HG02571 (cell line): Measurements from ENCODE around the gene GP5.

Source experiments
- ATAC-seq: cut with Tn5 transposase; IDR thresholded peaks from one replicate; pipeline ENCODE4 v1.9.1; 2021; ENCODE audit warnings: mild to moderate bottlenecking, moderate library complexity; ENCODE audit not compliant: unreplicated experiment

The GP5 gene

DNA sequence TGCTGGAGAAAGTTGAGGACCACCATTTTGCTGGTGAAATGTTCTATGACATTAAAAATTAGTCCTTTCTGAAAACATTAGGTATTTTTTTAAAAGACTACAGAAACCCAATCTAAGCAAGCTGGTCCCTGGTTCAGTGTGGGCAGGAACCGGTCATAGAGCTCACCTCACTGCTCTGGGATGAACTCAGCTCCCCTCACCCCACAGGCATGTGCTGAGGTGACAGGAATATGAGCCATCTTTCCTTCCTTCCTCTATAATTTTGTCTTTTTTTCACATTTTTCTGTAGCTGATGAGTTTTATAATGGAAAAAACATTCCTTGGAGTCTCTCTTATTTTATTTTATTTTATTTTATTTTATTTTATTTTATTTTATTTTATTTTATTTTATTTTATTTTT, 21.4 kb downstream of the GP5 start:
- no peak for ATAC-seq

DNA sequence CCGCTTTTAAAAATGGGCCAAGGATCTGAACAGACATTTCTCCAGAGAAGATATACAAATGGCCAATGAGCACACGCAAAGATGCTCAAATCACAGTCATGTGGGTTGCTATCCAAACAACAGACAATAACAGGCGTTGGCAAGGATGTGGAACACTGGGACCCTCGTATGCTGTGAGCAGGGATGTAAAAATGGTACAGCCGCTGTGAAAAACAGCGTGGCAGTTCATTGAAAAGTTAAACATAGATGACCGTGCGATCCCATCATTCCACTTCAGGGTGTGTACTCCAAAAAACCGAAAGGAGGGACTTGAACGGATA, 22.9 kb downstream of the GP5 start:
- no peak for ATAC-seq

DNA sequence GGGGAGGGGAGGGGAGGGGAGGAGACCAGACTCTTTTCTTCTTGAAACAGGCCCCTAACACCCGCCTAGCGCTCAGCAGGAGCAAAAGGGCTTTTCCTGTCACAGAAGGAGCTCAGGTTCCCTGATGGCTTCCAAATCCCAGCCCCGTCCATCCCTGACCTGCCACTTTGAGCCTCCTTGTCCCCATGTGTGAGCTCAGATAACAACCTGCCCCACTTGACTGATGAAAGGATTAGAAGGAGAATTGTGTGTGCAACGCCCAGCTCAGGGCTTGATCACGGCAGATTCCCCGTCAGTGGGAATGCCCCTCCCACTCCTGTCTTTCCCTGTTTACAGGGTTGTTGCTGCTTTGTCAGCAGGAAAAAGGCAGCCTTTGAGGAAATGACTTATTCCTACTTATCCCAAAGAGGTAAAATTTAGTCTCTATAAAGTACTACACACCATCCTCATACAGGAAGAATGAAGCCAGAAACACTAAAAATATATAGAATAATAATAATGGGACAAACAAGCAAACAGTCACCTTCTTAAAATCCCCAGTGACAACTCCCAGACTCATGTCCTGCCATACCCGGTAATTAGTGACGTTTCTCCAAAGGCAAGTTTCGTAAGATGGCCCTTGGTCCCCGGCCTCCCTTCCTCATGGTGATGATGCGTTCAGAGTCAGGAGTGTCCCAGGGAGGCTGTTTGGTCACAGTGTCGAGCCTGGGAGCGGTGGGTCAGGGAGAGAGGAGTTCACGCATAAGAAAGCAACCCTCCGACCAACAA, 23.4 kb downstream of the GP5 start:
- ATAC-seq: no peak

DNA sequence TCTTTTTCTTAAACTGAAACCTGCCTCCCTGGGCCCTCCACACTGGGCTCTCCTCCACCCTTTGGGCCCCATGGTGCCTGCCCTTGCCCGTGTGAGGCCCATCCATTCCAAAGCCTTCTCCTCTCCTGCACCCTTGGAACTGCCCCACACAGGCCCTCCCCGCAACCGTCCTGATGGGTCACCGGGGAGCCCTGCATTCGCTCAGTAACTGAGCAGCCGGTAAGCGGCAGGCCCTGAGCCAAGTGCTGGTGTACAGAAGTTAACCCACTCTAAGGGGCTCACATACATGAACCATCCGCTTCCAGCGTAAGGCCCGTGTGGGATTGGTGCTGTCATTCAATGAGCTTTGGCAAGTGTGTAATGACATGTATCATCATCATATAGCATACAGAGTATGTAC, 24.1 kb downstream of the GP5 start:
- no peak for ATAC-seq

DNA sequence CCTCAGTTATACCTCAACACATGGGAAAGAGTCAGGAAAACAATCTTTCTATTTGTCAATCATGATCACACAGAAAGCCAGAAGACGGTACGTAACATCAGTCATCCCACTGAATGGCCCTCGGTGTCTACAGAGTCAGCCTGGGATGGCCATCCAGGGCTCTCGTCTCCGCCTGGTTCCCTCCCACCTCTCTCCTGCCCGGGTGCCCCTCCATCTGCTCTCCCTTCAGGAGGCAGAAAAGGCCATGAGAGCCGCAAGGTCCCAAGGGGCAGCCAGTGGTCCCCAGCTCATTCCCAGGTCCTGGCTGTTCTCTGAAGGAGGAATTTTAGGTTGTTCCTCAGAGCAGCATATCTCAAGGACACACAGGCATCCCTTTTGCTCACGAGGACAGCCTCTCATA, 25.2 kb downstream of the GP5 start:
- ATAC-seq: no peak

DNA sequence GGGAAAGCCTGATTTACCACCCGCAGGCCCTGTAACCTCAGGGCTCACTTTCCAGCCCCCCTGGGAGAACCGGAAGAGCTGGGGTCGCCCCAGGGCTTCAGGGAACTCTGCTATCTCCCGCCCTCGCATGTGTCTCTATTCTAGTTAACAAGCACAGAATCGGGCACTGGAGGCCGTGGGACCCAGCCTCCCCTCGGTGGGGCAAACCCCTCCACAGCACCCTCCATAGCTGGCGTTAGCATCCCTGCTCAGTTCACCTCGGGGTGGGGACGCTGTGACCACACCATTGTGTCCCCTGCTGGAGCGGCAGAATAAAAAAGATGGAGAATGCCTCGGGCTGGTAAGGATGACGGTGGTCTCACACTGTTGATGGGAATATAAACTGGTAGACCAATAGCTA, 26.0 kb downstream of the GP5 start:
- no peak for ATAC-seq

DNA sequence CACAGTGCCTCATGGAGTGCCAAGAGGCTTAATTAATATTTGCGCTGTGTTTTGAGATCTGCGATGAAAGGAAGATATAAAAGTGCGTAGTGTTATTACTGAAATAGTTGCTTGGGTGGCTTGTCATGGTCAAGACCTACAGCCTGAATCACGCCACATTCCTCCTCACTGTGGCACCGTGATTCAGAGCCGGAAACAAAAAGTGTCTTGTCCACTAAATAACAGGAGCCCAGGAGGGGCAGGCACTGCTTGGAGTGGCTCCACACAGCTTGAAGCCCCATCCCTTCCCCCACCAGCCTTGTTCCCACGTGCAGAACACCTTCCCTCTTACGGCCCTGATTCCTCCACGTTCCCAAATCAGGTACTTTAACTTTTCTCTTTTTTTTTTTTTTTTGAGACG, 28.3 kb downstream of the GP5 start:
- no peak for ATAC-seq

DNA sequence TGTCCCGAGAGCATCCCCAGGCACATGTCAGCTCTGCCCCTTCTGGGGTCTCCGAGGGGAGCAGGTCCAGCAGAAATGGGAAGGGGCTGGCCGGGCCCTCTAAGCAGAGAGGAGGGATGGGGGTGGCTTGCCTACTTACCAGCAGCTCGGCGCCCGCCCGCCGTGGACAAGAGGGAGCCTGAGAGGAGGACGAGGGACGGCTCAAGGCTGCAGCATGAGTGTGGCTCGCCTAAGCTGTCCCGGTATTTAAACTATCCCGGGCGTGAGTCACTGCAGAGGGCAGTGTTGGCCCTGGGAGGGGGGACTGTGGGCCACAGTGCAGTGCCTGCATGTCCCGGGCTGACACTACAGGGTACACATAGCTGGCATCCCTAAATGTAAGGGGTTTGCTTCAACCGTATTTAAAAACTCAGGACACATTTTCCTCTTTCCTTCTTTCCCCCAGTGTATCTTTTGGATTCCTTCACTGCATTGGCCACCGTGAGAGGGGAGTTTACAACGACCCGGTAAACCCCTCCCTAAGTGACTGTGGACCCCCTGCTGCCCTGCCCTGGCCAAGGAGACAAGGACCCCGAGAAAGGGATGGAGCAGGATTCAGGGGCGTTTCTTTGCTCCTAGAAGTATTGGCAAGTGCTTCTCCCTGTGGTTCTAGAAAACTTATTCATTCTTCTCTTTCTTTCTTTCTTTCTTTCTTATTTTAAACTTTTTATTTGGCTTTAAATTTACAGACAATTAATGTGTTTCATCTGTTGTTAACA, 29.4 kb downstream of the GP5 start, which contains the start of gene LRRC15:
TSS of gene LRRC15 (minus strand) at position 222 of the 758 bp plus-strand sequence. CDS start 8,700 bp downstream, outside the sequence.
- ATAC-seq: no peak

DNA sequence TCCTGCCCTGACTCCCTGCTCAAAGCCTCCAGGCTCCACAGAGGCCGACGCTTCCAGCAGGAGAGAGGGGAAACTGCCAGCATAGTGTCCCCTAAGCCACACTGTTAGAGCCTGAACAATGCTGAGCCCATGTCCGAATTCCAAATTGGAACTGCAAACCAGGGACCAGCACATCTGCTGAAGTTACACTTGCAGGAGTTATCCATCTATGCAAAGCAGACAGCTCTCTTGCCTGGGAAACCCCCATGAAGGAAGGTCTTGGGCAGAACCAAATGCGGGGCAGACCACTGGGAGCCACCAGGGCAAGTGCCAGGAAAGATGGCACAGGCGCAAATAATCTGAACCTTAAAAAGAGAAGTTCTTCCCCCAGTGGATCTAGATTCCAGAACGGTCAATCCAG, 30.1 kb downstream of the GP5 start:
- ATAC-seq: no peak

DNA sequence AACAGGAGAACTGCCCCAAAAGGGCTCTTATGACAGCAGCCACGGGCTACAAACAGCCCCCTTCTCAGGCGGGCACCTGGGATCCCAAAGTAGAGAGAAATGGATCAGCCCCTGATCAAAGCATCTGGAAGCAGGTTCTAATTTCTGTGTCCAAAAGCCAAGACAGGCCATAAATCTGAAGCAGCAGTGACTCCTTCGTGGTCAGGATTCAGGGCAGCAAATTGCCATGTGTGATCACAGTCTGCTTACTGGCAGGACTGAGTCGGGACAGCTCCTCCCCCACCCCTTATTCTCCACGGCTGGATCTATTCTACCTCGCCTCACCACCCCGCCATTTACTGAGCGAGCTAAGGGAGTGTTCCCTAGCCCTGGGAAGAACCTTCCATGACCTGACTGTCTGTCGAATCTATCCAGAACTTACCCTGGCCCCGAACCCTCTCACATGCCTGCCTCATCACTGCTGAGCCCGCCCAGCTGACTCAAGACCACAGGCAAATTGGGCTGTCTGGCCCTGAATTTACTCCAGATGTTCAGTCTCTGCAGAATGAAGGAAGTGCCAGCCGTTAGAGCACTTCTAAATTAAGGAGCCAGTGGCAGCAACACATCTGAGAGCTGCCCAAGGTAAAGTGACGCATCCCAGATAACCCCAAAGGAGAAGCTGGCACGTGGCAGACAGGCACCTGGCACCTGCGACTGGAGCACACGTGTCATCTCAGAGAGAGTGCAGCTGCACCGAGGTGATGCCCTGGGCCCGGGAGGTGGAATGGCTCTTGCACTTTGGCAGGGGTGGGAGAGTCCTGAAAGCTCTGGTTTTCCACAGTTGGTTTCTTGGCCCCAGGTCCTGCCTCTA, 30.8 kb downstream of the GP5 start:
- no peak for ATAC-seq

DNA sequence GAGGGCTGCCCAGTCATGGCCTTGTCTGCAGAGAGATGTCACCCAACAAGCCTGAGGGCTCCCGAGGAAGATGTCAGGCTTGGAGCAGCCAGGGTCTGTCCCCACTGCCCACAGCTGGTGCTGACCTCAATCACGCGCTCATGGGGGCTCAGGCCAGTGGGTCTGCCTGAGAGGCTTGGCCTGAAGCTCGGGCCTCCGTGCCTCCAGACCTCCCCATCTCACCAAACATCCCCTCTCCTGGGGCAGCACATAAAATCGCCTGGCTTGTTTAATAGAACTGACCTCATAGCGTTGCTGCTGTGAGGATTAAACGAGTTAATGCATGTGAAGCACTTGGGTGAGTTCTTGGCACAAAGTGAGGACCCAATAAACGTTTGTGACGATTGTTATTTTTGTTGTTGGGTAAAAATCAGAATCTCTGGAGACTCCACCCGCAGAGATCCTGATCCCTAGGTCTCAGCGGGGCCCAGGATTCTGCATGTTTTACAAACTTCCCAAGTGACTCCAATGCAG, 33.0 kb downstream of the GP5 start:
- ATAC-seq: no peak

DNA sequence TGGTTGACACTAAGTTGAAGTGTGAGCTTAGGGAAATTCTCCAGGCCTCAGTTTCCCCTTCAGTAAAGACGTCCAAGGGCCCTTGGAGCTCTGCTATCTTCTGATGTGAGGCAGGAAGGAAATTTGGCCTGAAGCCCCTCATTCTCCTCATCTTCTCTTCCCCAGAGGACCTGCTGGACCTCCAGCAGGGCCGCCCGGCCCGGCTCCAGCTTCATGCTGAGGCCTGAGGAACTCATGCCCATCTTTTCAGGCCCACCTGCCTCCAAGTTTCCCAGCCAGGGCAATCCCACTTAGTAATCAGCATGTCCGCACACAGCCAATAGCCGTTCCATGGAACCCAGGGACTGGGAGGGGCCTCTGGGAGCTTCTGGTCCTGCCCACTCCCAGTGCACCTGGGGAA, 33.5 kb downstream of the GP5 start:
- no peak for ATAC-seq

DNA sequence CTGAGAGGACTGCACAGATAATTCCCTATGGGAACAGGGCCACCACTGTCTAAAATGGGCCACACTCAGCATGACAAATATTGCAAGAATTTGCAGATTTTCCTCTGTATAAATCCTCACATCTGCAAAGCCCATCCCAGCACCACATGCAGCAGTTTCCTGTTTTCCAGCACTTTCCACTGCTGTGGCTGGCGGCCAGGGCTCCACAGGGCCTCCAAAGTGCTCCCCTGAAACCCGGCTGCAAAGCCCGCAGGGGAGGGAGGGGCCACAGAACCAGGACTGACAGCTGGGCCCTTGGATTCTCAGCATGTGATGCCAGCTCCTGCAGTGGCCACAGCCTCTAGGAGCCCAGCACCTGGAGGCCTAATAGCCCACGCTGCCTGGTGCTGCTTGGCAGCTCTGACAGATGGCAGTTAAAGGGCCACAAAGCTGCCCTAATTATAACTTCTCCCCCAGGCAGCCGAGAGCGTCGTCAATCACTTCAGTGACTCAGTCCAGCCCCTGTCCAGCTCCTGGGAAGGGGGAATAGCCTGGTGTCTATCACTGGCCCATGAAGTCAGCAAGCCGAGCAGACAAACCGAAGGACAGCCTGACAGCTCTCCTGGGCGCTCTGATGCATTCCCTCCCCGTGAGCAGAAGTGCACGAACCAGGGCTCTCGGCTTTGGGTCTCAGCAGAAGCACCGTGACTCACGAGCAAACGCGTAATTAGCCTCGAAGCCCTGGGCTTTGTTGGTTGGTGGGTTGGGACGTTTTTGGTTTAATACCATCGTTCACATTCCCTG, 34.2 kb downstream of the GP5 start:
- ATAC-seq: no peak

DNA sequence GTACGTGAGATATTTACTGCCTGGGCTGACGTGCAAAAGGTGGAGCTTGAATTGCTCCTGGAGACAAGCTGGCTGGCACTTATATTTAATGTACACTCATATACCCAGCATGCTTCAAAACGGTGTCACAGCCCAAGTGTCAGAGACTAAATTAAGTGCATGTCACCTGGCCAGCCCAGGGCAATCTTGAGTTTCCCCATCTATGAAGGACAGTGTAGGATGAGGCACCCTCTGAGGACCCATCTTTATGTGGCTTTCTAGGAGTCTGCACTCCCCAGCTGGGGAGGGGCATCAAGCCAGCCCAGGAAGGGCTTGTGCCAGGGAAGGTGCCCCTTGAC, 34.8 kb downstream of the GP5 start:
- no peak for ATAC-seq

DNA sequence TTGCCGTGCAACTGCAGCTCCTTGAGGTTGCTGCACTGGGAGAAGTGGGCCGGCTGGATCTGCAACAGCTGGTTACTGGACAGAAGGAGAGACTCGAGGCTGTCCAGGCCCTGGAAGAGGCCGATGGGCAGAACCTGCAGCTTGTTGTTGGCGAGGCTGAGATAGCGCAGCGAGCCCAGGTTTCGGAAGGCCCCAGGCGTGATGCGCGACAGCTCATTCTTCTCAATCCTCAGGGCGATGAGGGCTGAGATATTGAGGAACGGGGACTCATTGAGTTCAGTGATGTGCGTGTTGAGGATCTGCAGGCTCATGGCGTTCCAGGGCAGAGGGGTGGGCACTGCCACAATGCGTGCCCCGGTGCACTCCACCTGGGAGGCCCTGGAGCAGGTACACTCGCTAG, 38.5 kb downstream of the GP5 start:
- ATAC-seq: no peak

DNA sequence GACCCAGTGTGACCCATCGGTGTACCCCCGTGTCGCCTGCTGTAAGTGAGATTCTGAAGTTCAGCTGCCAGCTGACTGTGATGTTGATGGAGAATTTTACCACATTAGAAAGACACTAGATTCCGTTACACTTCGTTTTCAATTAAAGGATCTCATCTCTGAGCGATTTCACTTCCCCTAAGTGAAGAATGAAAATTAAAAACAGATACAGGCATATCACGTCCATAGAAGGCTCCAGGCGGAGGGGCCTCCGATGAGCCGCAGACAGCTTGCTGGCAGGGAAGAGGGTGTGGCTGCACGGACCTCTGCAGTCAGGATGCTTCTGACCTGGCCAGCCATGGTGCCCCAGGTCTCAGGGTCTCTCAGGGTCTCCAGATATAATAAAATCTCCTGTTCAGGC, 41.4 kb downstream of the GP5 start:
- no peak for ATAC-seq

DNA sequence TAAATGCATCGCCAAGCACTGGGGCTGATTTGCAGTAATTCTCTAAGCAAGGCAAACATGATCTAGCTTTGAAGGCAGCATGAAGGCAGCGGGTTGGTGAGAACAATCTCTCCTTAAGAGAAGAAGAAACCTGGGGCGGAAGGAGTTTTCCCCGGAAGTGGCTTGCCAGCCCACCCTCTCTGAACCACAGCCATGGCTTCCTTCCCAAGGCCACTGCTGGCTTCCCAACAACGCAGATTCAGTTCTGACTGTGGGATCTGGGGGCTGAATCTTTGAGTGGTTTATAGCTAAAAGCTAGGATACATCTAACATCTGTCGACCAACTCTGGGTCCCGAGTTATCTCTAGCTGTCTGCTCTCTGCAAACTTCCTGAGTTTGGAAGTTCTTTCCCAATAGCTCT, 43.7 kb downstream of the GP5 start:
- no peak for ATAC-seq

DNA sequence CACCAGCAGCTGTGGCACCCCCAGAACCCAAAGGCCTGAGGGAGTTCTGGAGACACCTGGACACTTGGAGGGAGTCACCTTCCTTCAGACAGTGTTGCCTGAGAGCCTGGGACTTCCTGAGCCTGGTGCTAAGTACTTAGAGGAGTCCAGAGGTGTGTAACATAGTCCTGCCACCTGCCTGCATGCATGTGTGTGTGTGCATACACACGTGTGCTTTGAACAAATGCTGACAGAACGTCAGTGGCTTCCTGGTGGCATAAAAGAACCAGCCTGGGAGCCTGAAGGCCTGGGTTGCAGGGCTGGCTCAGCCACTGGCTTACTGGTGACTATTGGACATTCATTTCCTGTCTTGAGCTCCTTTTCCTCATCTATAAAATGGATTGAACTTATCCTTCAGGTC, 44.8 kb downstream of the GP5 start:
- ATAC-seq: no peak

DNA sequence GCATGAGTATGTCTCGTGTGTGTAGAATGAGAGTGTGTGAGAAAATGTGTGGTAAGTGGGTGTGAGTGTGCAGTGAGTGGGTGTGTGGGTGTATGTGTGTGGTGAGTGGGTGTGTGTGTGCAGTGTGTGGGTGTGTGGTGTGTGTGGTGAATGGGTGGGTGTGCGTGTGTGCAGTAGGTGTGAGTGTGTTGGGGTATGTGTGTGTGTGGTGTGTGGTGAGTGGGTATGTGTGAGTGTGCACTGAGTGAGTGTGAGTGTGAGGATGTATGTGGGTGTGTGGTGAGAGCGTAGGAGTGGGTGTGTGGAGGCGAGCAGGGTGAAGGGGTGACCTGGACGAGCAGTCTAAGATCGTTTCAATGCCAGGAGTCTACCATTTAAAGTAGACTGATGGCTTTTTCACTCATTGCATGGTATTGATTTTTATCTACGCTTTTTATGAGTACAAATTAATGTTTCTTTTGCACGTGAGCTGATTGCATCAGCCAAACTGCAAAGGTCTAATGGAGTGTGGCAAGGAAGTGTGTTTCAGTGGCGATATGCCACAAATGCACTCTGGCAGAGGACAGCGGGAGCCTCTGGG, 46.3 kb downstream of the GP5 start:
- ATAC-seq: no peak

DNA sequence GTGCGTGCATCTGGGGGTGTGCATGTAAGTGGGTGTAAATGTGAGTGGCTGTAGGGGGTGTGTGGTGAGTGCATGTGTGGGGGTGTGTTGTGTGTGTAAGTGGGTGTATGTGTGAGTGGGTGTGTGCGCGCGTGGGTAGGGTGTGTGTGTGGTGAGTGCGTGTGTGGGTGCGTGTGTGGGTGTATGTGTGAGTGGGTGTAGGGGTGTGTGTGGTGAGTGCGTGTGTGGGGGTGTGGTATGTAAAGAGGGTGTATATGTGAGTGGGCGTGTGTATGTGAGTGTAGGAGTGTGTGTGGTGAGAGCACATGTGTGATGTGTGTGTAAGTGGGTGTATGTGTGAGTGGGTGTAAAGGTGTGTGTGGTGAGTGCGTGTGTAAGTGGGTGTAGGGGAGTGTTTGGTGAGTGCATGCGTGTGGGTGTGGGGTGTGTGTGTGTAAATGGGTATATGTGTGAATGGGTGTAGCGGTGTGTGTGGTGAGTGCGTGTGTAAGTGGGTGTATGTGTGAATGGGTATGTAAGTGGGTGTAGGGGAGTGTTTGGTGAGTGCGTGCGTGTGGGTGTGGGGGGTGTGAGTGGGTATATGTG, 47.0 kb downstream of the GP5 start:
- ATAC-seq: no peak
